Upper lobe of right lung (tissue), 1 donor: ENCODE data around the gene TMEM184B. TPM values are rescaled to one million over a fixed set of nuclear protein-coding genes. Genes with fewer than 3 reads are reported as not detected.

ENCODE experiments used
- ATAC-seq: fragments of 200-7000 bp; cut with Tn5 transposase; one replicate; pipeline ENCODE4 v1.9.1; 2020; ENCODE audit warnings: mild to moderate bottlenecking, moderate library complexity
- DNase-seq: peaks from one replicate; pipeline ENCODE4 v3.0.0-alpha.2; 2020
- H3K27ac ChIP-seq: fragments of 200-600 bp; one replicate; pipeline ENCODE4 v1.8.0; 2022
- H3K27me3 ChIP-seq: fragments of 200-600 bp; one replicate; pipeline ENCODE4 v1.8.0; 2022; ENCODE audit warnings: mild to moderate bottlenecking
- H3K36me3 ChIP-seq: fragments of 200-600 bp; one replicate; pipeline ENCODE4 v1.8.0; 2022
- H3K4me1 ChIP-seq: fragments of 200-600 bp; one replicate; pipeline ENCODE4 v1.8.0; 2022
- H3K4me3 ChIP-seq: fragments of 200-600 bp; one replicate; pipeline ENCODE4 v1.8.0; 2022; ENCODE audit warnings: mild to moderate bottlenecking
- H3K9me3 ChIP-seq: fragments of 200-600 bp; one replicate; pipeline ENCODE4 v1.8.0; 2022
- CTCF ChIP-seq: fragments of 200-600 bp; IDR thresholded peaks from one replicate; pipeline ENCODE4 v1.8.0; 2022; ENCODE audit warnings: antibody characterized with exemption
- intact Hi-C: fragments of 100-400 bp; cut with DNase I; formaldehyde crosslinking; loops from one replicate; pipeline ENCODE4 v1.11.0; 2022
- total RNA-seq: library from RNA; stranded (reverse); fragmentation: NEBNext Ultra II Directional; extraction: Animal tissue kit (Norgen Biotek cat#: 25700); gene quantifications from one replicate; pipeline ENCODE4 v1.2.1, GENCODE V29; 2021
- donor health status: DM: no; HTN: yes; CAD: no; lungs with severe emphysema.

Gene TMEM184B
- total RNA-seq, 1 donor from 2014 or later: 79.2 TPM

DNA sequence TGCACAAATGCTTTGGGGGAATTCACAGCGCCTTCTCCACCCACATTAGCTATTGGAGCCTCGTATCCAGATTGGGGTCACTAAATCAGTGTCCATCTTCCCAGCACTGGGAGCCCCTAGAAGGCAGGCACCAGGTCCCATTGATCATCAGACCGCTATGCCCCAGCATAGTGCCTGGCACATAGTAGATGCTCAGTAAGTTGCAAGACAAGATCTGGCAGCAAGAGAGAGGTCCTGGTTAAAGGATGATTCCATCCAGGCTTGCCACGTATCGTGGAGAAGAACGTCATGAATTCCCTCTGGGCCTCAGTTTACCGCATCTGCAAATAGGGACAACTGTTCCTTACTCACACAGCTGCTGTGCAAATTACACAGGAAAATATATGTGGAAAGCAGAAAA is 1.7 kb downstream of the TMEM184B start:
- H3K9me3 ChIP-seq: no peaks in the 10 kb centered on the region
- H3K4me3 ChIP-seq: peak overlapping the region; percentile 96
- H3K27me3 ChIP-seq: no peaks in the 10 kb centered on the region
- DNase-seq (no peak), ATAC-seq (no peak)
- H3K36me3 ChIP-seq: no peaks in the 10 kb centered on the region
- peaks cover 48% of the 10 kb centered on the region for H3K4me1 ChIP-seq
- TF ChIP-seq CTCF: no peak
- intact Hi-C loops: no loop called here
- peak overlapping the region; percentile 94 for H3K27ac ChIP-seq

- Histone ChIP-seq H3K36me3 (no peaks in the 10 kb centered on the region), H3K4me3 (peak overlapping the region; percentile 96), H3K4me1 (peaks cover 52% of the 10 kb centered on the region), H3K9me3 (no peaks in the 10 kb centered on the region), H3K27ac (peak overlapping the region; percentile 8), H3K27me3 (no peaks in the 10 kb centered on the region)
- intact Hi-C loops: no loop called here
- DNase-seq (no peak), ATAC-seq (no peak)
- TF ChIP-seq CTCF: no peak
Measured at GRCh38 chr22:38270091-38270992, 2.5 kb downstream of the TMEM184B start.

- no peaks in the 10 kb centered on the region for H3K27me3 ChIP-seq
- DNase-seq (no peak), ATAC-seq (no peak)
- H3K36me3 ChIP-seq: no peaks in the 10 kb centered on the region
- no peak for TF ChIP-seq CTCF
- peaks cover 52% of the 10 kb centered on the region for H3K4me1 ChIP-seq
- H3K27ac ChIP-seq: no peak overlapping the region
- H3K9me3 ChIP-seq: no peaks in the 10 kb centered on the region
- intact Hi-C loops: no loop called here
- H3K4me3 ChIP-seq: no peak overlapping the region
Measured at GRCh38 chr22:38269466-38269865, 3.3 kb downstream of the TMEM184B start.

DNA sequence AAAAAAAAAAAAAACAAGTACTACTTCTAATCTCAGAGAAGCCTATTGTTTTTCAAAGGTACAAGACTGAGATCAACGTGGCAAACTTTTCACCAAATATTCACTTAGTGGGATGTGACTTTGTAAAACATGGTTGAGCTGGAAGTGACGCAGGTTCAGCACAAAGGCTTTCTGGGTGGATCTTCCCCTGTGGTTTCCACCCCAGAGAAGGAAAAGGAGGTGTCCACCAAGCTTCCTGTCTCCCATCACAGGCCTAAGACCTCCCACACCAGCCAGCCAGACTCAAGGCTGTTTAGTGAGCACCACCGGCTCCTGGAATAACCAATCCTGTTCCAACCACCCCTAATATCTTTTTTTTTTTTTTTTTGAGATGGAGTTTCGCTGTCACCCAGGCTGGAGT is 5.7 kb downstream of the TMEM184B start:
- ATAC-seq: peak; percentile 73
- Histone ChIP-seq H3K9me3 (no peaks in the 10 kb centered on the region), H3K27me3 (no peaks in the 10 kb centered on the region), H3K36me3 (peaks cover 7% of the 10 kb centered on the region), H3K4me1 (peaks cover 54% of the 10 kb centered on the region), H3K4me3 (no peak overlapping the region), H3K27ac (peak overlapping the region; percentile 52)
- DNase-seq: no peak
- intact Hi-C loops: no loop called here
- TF ChIP-seq CTCF: no peak

DNA sequence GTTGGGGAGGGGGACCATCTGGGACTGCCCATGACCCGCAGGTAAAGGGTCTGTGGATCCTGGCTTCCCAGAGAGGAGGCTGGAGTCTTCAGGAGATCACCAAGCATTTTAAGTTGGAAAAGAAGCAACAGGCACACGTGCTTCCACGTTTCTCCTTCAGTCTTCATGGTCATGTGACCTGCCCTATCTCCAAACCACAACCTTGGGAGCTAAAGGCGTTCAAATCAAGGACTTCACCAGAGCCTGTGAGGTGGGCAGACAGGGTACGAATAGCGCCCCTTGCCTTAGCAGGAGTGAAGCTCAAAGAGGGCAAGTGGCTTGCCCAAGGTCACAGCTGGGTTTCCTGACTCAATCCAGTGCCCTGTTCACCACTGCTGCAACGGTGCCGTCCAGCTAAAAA is 6.7 kb downstream of the TMEM184B start:
- H3K4me1 ChIP-seq: peaks cover 54% of the 10 kb centered on the region
- no peak for TF ChIP-seq CTCF
- H3K4me3 ChIP-seq: no peak overlapping the region
- peak overlapping the region; percentile 52 for H3K27ac ChIP-seq
- no peaks in the 10 kb centered on the region for H3K27me3 ChIP-seq
- DNase-seq (no peak), ATAC-seq (no peak)
- no peaks in the 10 kb centered on the region for H3K9me3 ChIP-seq
- intact Hi-C loops: no loop called here
- H3K36me3 ChIP-seq: peaks cover 7% of the 10 kb centered on the region
